Measurements from ENCODE around the gene CDKAL1.
"Not testable (repeated sequence)": the region's sequence is repeated elsewhere in the genome, so short reads cannot be mapped to it uniquely, and the experiment has no call there.

Gene CDKAL1

DNA sequence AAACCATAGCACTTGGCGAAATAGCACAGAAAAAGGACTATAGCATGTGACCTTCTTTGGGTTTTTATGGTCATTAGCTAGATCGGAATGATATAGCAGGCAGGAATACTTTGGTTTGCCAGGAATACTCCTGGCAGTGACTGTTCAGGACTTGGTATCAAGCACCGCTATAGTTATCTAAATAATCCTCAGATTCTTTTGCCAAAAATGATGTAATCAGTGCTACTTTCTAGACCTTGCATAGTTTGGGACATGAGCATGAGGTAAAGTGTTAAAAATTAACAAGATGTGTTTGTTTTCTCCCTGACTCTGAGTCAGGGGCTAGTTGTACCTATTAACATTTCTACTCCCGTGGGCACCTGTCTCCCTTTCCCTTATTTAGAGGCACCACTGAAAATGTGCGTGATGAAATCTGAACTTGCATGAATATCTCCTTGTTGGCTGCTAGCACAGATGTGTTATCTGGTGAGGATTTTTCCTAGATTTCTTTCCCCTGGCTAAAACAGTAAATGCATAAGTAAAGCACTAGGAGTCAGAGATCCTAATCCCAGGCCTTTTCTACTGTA, 511.0 kb downstream of the CDKAL1 start:
- no peak for DNase-seq

DNA sequence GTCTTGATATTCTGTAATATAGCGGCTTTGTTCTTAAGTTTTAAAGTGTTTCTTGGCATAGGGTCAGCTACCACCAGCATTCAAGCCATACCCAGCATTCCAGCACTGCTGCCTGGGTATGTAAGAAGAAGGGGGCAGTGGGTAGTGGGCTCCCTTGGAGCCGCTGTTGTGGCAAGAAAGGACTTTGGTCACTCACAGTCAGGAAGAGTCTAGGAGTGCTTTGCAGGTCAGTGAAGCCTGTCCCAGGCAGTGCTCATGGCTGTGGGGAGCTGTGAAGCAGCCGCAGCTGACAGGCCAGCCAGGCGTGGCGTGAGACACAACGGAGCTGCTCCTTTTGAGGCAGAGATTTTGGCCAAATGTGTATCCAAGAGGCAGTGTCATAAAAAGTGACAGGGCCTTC, 512.0 kb downstream of the CDKAL1 start:
- no peak for DNase-seq

DNA sequence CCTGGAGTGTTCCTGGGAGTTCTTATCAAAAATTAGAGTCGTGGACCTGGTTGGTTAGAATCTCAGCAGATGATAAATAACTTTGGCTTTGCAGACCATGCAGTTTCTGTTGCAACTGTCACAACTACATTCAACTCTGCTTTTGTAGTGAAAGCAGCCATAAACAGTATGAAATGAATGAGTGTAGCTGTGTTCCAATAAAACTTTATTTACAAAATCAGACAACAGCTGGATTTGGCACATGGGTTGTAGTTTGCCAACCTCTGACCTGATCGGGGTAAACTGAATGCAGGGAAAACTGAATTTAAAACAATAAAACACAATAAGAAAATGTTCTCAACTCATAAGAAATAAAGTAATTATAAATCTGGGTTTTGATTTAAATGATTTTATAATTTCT, 513.8 kb downstream of the CDKAL1 start:
- DNase-seq, result no peak

DNA sequence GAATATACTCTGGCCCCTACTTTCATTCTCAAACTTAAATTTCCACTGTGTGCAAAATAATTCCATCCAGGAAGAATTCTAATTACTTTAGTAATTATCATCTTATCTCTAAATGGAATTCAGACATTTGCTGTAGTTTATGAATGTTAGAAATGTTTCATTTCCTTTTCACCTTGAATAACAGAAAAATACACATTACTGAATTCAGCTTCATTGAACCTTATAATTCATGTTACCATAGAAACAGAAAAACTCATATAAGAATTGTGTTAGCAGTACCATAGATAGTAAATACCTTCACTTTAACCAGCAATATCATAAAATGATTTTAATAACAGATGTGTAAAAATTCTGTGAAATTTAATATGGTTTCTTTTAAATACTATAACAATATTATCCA, 514.9 kb downstream of the CDKAL1 start:
- DNase-seq, result no peak

DNA sequence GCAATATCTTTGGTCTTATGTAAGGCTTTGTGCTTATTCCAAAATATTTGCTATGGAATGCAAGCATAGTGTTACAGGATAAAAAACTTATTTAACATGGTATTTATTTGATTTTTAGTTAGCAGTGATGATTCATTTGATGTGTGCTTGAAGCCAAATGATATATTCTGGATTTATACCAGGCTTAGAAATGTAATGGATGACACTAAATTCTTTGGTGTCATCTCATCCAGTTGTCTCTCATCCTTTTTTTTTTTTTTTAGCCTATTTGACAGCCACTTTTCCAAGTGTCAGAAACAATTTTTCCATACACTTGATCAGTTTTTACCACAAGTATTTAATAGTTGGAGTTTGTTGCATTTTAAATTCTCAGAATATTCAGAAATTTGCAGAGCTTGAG, 515.3 kb downstream of the CDKAL1 start:
- DNase-seq, result no peak

DNA sequence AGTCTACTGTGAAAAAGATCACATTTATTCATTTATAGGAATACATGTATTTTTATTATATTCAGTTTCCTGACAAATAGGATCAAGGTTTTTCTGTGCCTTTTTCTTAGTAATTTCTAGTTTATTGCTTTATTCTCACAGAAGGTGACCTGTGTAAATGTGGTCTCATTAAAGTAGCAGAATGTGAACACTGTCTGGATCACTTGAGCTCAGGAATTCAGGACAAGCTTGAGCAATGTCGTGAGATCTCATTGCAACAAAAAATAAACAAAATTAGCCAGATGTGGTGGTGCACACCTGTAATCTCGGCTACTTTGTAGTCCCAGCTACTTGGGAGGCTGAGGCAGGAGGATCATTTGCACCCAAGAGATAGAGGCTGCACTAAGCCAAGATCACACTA, 516.7 kb downstream of the CDKAL1 start:
- no peak for DNase-seq

DNA sequence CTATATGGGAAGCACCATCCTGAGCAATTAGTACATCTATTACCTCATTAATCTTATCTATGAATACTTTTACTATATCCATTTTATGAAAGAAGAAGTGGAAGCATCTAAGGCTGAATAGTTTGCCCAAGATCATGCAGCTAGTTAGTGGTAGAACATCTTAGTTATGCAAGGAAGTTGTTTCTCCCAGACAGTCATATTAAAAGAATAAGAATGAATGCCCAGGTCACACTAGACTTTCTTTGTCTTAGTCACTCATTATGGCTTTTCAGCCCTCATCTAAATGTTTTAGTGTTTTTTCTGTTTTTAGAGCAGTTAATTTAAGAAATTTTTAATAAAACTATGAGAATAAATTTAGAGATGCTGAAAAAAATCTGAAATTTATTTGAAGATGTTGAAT, 517.5 kb downstream of the CDKAL1 start:
- no peak for DNase-seq

DNA sequence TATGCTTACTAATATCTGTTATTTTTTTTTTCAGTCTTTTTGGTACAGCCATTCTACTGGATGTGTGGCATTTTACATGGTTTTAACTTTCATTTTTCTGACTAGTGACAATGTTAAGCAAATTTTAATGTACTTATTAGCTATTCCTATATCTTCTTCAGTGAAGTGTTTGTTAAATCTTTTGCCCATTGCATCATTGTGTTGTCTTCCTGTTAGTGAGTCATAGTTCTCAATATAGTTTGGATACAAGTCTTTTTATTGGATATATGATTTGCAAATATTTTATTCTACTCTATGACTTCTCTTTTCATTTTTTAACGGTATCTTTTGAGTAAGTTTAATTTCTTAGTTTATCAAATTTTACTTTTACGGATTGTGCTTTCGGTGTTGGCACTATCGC, 519.4 kb downstream of the CDKAL1 start:
- DNase-seq, result no peak

DNA sequence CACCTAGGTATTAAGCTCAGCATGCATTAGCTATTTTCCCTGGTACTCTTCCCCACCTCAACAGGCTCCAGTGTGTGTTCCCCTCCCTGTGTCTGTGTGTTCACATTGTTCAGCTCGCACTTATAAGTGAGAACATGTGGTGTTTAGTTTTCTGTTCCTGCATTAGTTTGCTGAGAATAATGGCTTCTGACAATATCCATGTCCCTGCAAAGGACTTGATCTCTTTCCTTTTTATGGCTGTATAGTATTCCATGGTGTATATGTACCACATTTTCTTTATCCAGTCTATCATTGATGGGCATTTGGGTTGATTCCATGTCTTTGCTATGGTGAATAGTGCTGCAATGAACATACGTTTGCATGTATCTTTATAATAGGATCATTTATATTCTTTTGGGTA, 521.2 kb downstream of the CDKAL1 start:
- not testable (repeated sequence) for DNase-seq

DNA sequence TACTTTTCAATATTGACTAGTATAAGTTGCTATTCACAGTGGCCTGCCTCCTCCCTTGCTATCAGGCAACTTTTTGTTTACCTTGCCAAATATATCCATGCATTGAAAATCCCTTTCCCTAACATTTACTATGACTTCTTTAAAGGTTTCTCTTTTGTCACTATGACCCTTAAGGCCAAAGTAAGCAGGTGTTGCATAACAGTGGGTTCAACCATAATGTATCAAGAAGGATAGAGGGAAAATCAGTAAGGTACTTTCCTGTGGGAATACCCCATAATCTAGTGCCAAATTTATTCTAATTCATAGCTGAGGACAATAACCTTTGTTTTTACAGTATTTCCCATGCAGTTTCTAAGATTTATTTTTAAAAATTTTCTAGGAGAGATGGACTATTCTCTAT, 527.6 kb downstream of the CDKAL1 start:
- DNase-seq, result no peak

DNA sequence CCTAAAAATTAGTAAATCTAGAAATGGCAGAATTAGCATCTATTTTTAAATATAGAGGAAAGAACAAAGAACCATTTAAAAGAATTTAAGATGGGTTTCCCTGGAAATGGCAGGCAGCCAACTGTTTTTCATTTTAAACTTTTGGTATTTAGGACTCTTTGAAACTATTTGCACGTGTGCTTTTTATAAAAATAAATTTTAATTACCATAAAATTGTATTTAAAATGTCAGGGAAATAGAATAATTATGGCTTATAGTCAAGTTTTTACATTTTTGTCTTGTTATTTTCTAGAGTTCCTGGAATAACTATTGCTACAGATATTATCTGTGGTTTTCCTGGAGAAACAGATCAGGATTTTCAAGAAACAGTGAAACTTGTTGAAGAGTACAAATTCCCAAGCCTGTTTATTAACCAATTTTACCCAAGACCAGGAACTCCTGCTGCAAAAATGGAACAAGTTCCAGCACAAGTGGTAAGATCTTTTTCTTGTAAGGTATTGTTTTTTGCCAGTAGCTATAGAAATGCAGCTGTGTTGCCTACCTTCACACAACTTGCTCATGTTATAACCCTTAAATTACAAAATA, 530.6 kb downstream of the CDKAL1 start:
- no peak for DNase-seq

DNA sequence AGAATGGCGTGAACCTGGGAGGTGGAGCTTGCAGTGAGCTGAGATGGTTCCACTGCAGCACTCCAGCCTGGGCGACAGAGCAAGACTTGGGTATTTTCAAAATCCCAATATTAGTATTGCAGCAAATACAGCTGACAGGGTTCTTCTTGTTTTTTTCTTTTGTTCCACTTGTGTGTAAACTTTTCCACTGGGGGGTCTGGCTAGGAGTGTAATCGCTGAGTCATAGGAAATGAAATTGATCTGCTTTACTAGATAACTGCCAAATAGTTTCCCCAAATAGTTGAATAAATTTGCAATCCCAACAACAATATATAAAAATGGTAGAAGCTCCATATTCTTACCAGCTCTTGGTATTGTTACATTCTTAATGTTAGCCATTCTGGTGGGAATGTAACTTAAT, 533.3 kb downstream of the CDKAL1 start:
- no peak for DNase-seq

DNA sequence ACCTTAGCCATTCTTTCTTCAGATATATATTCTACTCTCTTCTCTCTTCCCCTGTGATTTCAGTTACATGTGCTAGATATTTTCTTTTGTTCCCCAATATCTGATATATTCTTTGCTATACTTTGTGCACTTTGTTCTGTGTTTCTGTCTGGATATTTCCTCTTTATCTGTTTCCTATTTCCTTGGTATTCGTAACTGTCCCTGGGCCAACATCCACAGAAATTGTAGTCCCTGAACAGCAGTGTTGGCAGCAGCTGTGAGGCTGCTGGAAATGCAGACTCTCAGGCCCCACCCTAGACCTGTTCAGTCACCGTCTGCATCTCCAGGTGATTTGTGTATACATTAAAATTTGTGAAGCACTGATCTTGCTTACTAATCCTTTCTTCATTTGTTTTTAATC, 536.4 kb downstream of the CDKAL1 start:
- DNase-seq, result no peak

DNA sequence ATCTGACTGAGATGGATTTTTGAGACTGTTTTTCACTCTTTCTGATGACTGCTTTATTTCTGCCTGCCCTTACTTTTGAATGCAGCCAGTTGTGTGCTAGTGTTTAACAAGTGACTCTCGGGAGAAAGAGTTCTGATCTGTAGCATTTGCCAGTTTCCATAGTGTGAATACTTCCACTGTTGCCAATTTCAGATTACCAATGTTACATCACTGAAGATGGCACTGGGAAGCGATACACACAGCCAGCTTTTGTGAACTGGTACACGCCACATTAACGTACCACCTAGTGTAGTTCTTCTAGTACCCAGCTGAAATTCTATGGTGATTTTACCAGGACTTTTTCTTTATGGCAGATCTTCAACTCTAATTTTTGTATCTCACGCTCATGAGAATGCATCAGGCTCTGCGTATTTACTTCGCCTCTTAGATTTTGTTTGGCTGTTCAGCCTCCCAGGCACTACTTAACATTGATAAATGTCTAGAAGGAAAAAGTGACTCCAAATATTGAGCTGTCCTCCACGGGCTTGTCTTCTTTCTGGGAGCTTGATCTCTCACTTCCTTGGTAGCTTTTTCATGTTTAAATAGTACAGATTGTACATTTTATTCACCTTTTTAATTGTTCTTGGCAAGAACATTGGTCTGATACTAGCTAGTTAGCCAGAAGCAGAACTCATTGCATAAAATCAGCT, 537.7 kb downstream of the CDKAL1 start:
- DNase-seq, result no peak

DNA sequence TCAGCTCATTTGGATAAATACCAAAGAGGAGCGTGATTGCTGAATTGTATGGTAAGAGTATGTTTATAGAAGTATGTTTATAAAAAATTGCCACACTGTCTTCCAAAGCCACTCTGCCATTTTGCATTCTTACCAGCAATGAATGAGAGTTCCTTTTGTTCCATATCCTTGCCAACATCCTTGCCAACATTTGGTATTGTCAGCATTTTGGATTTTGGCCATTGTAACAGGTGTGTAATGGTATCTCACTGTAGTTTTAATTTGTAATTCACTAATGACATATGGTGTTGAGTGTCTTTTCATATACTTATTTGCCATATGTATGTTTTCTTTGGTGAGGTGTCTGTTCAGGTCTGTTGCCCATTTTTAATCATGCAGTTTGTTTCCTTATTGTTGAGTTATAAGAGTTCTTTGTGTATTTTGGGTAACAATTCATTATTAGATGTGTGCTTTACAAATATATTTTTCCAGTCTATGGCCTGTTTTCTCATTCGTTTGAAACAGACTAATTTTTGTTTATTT, 539.1 kb downstream of the CDKAL1 start:
- DNase-seq, result no peak

DNA sequence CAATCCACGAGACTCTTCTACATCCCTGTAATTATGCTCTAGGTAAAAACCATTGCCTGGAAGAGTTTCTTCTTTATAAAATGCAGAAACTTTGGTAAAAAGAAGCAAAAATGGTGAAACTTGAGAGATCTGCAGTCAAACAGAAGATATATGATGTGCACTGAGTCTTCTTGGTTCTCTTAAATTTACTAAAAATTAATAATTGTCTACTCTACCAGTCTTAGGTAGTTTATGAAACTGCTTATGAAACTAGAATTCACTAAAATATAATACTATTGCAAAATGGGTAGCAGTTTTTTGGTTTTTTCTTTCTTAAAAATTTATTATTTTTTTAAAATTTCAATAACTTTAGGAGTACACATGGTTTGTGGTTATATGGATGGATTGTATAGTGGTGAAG, 540.2 kb downstream of the CDKAL1 start:
- no peak for DNase-seq

DNA sequence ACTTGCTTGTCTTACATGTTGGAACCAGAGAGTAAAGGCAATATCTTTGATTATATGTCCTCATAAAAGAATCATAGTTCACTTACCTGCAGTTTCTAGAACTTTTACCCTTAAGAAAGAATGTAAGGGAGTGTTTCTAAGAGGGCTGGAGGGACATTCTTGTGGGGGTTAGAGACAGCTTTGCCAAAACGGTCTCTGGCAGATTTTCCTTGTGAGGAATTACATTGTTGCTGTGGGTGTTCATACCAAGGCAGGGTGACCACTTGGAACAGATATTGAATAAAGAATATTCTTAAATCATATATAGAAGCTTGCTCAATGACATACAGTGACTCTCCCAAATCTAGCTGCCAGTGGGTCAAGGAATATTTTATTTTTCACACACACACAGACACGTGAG, 541.7 kb downstream of the CDKAL1 start:
- DNase-seq, result no peak

DNA sequence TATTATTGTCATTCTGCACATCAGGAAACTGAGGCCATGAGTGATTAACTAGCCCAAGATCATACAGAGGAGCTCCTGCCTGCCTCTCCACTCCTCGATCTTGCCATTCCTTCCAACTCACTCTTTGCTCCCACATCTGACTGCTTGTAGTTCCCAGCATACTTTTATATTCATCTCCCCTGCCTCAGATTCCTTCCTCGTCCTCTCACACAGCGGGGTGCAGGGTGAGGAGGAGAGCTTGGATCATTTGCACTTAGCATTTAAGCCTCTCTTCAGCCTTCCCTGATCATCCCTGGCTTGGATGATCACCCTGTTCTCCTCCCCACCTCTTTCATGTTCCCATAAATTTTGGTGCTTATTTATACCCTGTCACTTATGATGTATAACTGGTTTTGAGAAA, 544.2 kb downstream of the CDKAL1 start:
- no peak for DNase-seq

DNA sequence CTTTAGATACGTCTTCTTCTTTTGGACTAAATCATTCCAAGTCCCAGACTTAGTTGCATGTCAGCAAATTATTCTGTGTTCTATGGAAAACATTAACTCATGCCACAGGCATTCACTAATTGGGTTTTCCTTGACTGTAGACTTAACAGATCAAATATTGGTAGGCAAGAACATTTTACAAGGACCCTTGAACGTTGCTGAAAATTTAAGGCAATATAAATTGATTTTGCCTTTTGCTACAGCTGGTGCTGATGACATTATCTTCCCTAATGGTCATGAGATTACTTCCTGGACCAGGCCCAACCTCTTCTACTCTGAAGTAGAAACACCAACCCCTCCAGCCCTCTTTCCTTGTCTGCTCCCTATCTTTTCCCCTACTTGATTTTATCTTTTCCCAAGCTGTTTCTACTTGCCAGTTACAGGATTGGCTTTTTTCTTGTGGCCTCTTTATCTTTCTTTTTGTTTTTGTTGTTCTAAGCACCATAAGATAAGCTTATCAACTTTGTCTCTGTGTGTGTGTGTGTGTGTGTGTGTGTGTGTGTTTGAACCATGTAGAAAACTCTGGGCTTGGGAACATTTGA, 545.3 kb downstream of the CDKAL1 start:
- DNase-seq, result no peak

DNA sequence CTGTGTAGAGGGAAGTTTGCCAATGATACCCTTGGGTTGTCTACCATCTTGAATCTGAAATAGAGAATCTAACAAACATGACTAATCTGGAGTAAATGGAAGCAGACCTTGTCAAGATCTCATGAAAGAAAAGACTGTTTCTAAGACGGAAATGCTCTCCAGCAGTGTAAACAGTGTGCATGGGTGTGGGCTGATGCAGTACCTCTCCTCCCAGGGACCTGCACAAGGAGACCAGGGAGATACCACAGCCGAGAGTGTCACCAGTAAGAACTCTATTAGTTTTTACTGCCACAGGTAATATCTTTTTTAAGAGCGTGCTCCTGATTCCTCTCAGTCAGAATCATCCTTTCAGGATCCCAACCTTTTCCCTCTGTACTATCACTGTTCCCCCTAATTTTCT, 546.0 kb downstream of the CDKAL1 start:
- DNase-seq, result no peak

DNA sequence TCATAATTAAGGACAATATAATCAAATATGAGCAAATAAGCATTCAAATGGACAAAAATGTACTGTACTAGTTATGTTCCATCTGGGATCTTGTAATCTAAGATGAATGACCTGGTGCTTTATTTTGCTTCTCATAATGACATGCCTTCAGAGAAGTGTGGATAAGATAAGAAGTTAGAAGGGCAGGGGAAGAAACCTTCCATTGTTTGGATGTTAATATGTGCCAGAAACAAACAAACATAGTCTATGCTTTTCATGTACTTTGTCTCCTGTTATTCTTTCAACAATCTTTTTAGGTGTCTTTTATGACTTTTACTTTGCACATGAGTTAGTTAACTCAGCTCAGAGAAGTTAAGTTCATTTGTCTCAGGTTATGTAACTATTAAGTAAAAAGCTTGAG, 547.8 kb downstream of the CDKAL1 start:
- no peak for DNase-seq

DNA sequence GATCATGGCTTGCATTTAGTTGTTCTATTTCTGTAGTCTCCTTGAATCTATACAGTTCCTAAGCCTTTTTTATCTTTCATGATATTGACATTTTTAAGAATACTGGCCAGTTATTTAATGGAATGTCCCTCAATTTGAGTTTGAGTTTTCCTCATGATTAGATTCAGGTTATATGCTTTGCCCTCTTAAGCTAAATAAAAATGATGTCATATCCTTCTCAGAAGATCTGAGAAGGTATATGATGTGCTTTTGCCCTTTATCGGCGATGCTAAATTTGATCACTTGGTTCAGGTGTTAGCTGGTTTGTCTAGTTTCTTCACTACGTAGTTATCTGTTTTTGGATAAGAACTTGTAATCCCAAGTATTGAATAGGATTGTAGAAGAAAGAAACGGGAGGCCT, 549.5 kb downstream of the CDKAL1 start:
- DNase-seq, result no peak

DNA sequence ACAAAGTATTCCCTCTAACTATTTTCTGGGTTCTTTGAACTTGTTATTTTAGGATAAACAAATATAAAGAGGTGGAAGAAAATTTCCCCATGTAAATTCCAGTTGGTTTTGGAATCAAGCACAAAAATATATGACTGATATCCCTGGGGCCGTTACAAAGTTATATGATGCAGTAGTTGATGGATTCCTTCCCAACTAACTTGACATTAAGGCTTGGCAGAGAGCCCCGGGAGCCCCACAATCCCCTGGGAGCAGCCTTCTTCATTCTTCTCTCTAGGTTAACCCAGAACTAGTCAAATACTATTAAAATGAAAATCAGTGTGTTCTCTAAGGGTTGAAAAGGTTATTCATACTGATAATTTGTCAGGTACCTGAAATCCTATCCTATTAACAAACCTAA, 550.4 kb downstream of the CDKAL1 start:
- DNase-seq, result no peak

DNA sequence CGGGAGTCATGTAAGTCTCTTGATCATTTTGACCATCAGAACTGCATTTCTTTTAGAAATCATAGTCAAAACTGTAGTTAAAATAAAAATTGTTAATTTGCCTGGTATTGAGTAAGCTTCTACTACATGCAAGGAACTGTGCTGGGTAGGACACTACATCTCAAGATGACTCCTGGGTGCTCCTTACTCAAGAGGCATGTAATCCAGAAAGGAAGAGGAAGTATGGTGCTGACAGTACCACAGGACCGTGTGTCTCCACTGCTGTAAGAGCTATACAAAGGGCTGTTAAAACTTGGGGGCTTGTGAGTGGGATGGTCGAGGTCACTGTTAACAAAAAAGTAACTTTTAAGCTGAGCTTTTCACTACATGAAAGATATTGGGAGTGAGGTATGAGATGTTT, 551.0 kb downstream of the CDKAL1 start:
- no peak for DNase-seq
